WTC11 (cell line): ENCODE results near the gene RCHY1. TPM values are rescaled to one million over a fixed set of nuclear protein-coding genes. Genes with fewer than 3 reads are reported as not detected.

Source experiments
- ATAC-seq: fragments of 200-7000 bp; cut with Tn5 transposase; 2 replicates; pipeline ENCODE4 v1.10.0; 2021; ENCODE audit warnings: mild to moderate bottlenecking, moderate library complexity
- CTCF ChIA-PET: fragments of 300-600 bp; sonication (Branson Sonifier 250); formaldehyde crosslinking; loops from one replicate; lab custom pipeline; 2021; ENCODE audit warnings: antibody characterized with exemption; lab: Charles Lee
- POLR2A ChIA-PET: fragments of 350-600 bp; sonication (Branson Sonifier 250); formaldehyde crosslinking; loops from one replicate; lab custom pipeline; 2021; ENCODE audit warnings: antibody characterized with exemption; lab: Charles Lee
- DNase-seq: peaks from one replicate; pipeline ENCODE4 v3.0.0; 2021; ENCODE audit warnings: low spot score
- H3K27ac Mint-ChIP-seq: 2 replicates; pipeline ENCODE4 v1.8.0; 2021; ENCODE audit warnings: mixed read lengths
- H3K27me3 Mint-ChIP-seq: 2 replicates; pipeline ENCODE4 v1.8.0; 2021; ENCODE audit warnings: low read depth, mild to moderate bottlenecking, moderate library complexity, mixed read lengths
- H3K36me3 Mint-ChIP-seq: 2 replicates; pipeline ENCODE4 v1.8.0; 2021; ENCODE audit warnings: mixed read lengths
- H3K4me1 Mint-ChIP-seq: 2 replicates; pipeline ENCODE4 v1.8.0; 2022; ENCODE audit warnings: mixed read lengths
- H3K4me3 Mint-ChIP-seq: 2 replicates; pipeline ENCODE4 v1.8.0; 2021; ENCODE audit warnings: mild to moderate bottlenecking, moderate library complexity, mixed read lengths
- H3K9me3 Mint-ChIP-seq: 2 replicates; pipeline ENCODE4 v1.8.0; 2021; ENCODE audit warnings: mixed read lengths
- FOXP1 ChIP-seq: sonication (generic); formaldehyde crosslinking; IDR thresholded peaks from 2 replicates; pipeline ENCODE4 v1.8.0; 2022; ENCODE audit warnings: missing genetic modification reagents, mild to moderate bottlenecking, moderate library complexity, borderline replicate concordance
- RELA ChIP-seq: sonication (generic); formaldehyde crosslinking; IDR thresholded peaks from 2 replicates; pipeline ENCODE4 v1.8.1; 2022; ENCODE audit warnings: missing genetic modification reagents, mild to moderate bottlenecking, borderline replicate concordance
- SP1 ChIP-seq: sonication (generic); formaldehyde crosslinking; conservative IDR thresholded peaks from 2 replicates; pipeline ENCODE4 v1.8.1; 2022; ENCODE audit warnings: missing genetic modification reagents
- TEAD1 ChIP-seq: sonication (generic); formaldehyde crosslinking; IDR thresholded peaks from 2 replicates; pipeline ENCODE4 v1.8.0; 2022; ENCODE audit warnings: mild to moderate bottlenecking, missing genetic modification reagents
- ZNF232 ChIP-seq: sonication (generic); formaldehyde crosslinking; IDR thresholded peaks from 2 replicates; pipeline ENCODE4 v1.8.0; 2022; ENCODE audit warnings: mild to moderate bottlenecking, missing genetic modification reagents
- total RNA-seq: library from RNA; stranded (reverse); gene quantifications from 3 replicates; pipeline ENCODE4 v1.2.3, GENCODE V29; 2021
- TF ChIP-seq, protein P1 (sequence below): fragments of 250-450 bp; sonication (Bioruptor Pico); IDR thresholded peaks from 2 replicates; pipeline ENCODE4 v1.9.0; 2021; ENCODE audit warnings: moderate library complexity, mild to moderate bottlenecking, inconsistent platforms, borderline replicate concordance
- TF ChIP-seq, protein P2 (sequence below): fragments of 200-600 bp; IDR thresholded peaks from 2 replicates; pipeline ENCODE4 v1.8.0; 2022; ENCODE audit warnings: antibody characterized with exemption
- TF ChIP-seq, protein P3 (sequence below): sonication (generic); formaldehyde crosslinking; IDR thresholded peaks from 2 replicates; pipeline ENCODE4 v1.8.1; 2023; ENCODE audit warnings: mild to moderate bottlenecking, missing genetic modification reagents
- TF ChIP-seq, protein P4 (sequence below): sonication (generic); formaldehyde crosslinking; IDR thresholded peaks from 2 replicates; pipeline ENCODE4 v1.8.1; 2023; ENCODE audit warnings: mild to moderate bottlenecking, moderate library complexity, missing genetic modification reagents
- TF ChIP-seq, protein P5 (sequence below): sonication (generic); formaldehyde crosslinking; IDR thresholded peaks from 2 replicates; pipeline ENCODE4 v1.8.0; 2022; ENCODE audit warnings: mild to moderate bottlenecking, missing genetic modification reagents
- TF ChIP-seq, protein P6 (sequence below): fragments of 250-450 bp; sonication (Bioruptor Pico); IDR thresholded peaks from 2 replicates; pipeline ENCODE4 v1.9.0; 2021; ENCODE audit warnings: mild to moderate bottlenecking, borderline replicate concordance
- TF ChIP-seq, protein P7 (sequence below): sonication (generic); formaldehyde crosslinking; conservative IDR thresholded peaks from 2 replicates; pipeline ENCODE4 v1.8.1; 2022; ENCODE audit warnings: mild to moderate bottlenecking, missing genetic modification reagents
- TF ChIP-seq, protein P8 (sequence below): sonication (generic); formaldehyde crosslinking; IDR thresholded peaks from 2 replicates; pipeline ENCODE4 v1.8.1; 2022; ENCODE audit warnings: low read depth, missing genetic modification reagents, borderline replicate concordance

Gene RCHY1
- total RNA-seq, 1 experiment from 2014 or later: 37.8 TPM

DNA sequence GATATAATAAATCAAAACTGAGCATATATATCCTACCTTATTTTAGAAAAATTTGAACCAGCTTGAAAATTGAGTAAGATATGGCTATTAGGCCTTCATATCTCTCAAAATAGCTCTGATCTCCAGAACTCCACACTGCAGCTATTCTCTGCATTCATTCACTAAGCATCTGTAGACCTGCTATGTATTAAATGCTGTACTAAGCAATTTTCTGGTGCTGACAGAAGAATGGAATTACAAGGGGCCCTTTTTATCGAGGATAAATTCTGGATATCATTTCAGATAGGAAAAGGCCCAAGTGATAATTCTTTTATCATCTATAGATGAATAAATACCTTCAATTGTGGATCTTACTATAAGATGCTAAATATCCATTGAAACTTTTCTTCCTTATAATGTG, 1.9 kb upstream of the RCHY1 start (continued):
- TF ChIP-seq, protein P1, sequence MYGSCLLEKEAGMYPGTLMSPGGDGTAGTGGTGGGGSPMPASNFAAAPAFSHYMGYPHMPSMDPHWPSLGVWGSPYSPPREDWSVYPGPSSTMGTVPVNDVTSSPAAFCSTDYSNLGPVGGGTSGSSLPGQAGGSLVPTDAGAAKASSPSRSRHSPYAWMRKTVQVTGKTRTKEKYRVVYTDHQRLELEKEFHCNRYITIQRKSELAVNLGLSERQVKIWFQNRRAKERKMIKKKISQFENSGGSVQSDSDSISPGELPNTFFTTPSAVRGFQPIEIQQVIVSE (CRISPR knock-in tag): no peak
- TF ChIP-seq, protein P2, sequence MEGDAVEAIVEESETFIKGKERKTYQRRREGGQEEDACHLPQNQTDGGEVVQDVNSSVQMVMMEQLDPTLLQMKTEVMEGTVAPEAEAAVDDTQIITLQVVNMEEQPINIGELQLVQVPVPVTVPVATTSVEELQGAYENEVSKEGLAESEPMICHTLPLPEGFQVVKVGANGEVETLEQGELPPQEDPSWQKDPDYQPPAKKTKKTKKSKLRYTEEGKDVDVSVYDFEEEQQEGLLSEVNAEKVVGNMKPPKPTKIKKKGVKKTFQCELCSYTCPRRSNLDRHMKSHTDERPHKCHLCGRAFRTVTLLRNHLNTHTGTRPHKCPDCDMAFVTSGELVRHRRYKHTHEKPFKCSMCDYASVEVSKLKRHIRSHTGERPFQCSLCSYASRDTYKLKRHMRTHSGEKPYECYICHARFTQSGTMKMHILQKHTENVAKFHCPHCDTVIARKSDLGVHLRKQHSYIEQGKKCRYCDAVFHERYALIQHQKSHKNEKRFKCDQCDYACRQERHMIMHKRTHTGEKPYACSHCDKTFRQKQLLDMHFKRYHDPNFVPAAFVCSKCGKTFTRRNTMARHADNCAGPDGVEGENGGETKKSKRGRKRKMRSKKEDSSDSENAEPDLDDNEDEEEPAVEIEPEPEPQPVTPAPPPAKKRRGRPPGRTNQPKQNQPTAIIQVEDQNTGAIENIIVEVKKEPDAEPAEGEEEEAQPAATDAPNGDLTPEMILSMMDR: no peak
- TF ChIP-seq TEAD1: no peak
- TF ChIP-seq, all 79 proteins: peak for 0

DNA sequence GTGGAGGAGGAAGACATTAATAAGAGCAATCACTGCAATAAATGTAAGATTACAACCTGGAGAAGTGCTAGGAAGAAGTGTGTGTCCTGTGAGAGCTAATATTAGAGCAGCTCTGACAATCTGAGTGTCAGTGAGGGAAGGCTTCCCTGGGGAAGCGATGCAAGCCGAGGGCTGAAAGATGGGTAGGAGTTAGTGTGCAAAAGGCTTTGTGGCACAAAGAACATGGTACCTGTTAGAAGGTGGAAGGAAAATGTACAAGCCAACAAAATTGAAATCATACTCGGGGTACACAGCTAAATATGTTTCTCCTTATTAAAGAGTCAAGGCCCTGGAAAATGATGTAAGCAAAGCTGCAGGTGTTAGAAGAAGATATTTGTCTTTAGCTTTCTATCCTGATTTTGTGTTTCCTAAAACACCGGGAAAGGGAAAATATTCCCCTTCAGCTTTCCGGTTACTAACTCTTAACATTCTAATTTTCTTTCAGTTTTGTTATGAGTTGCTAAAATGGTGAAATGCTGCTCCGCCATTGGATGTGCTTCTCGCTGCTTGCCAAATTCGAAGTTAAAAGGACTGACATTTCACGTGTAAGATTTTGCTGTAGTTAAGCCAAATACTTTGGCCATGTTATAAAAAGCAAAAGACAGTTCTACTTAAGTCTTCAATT, 878 bp upstream of the RCHY1 start:
- peaks cover 35% of the 10 kb centered on the region for H3K36me3 Mint-ChIP-seq
- H3K9me3 Mint-ChIP-seq: peaks cover 6% of the 10 kb centered on the region
- POLR2A ChIA-PET: interaction anchor here (0.6 to 1.1 kb wide), 3 partner anchors 16 to 44 kb away, joined by 3 read pairs; no protein-coding TSS in a partner anchor
- CTCF ChIA-PET: interaction anchor here (0.9 to 1.7 kb wide), 3 partner anchors 41 to 83 kb away, joined by 3 to 4 read pairs (median 4); partner anchors contain the start of gene ODAPH
- H3K27me3 Mint-ChIP-seq: no peaks in the 10 kb centered on the region
- DNase-seq: no peak
- no peak for ATAC-seq
- peaks cover 17% of the 10 kb centered on the region for H3K4me1 Mint-ChIP-seq
- no peak overlapping the region for H3K4me3 Mint-ChIP-seq
- TF ChIP-seq, protein P3, sequence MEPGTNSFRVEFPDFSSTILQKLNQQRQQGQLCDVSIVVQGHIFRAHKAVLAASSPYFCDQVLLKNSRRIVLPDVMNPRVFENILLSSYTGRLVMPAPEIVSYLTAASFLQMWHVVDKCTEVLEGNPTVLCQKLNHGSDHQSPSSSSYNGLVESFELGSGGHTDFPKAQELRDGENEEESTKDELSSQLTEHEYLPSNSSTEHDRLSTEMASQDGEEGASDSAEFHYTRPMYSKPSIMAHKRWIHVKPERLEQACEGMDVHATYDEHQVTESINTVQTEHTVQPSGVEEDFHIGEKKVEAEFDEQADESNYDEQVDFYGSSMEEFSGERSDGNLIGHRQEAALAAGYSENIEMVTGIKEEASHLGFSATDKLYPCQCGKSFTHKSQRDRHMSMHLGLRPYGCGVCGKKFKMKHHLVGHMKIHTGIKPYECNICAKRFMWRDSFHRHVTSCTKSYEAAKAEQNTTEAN: no peak
- TF ChIP-seq FOXP1 (CRISPR knock-in tag): no peak
- TF ChIP-seq, protein P4, sequence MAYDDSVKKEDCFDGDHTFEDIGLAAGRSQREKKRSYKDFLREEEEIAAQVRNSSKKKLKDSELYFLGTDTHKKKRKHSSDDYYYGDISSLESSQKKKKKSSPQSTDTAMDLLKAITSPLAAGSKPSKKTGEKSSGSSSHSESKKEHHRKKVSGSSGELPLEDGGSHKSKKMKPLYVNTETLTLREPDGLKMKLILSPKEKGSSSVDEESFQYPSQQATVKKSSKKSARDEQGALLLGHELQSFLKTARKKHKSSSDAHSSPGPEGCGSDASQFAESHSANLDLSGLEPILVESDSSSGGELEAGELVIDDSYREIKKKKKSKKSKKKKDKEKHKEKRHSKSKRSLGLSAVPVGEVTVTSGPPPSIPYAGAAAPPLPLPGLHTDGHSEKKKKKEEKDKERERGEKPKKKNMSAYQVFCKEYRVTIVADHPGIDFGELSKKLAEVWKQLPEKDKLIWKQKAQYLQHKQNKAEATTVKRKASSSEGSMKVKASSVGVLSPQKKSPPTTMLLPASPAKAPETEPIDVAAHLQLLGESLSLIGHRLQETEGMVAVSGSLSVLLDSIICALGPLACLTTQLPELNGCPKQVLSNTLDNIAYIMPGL: no peak
- TF ChIP-seq, protein P5, sequence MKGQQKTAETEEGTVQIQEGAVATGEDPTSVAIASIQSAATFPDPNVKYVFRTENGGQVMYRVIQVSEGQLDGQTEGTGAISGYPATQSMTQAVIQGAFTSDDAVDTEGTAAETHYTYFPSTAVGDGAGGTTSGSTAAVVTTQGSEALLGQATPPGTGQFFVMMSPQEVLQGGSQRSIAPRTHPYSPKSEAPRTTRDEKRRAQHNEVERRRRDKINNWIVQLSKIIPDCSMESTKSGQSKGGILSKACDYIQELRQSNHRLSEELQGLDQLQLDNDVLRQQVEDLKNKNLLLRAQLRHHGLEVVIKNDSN (CRISPR knock-in tag): no peak
- TF ChIP-seq RELA: no peak
- TF ChIP-seq, protein P6, sequence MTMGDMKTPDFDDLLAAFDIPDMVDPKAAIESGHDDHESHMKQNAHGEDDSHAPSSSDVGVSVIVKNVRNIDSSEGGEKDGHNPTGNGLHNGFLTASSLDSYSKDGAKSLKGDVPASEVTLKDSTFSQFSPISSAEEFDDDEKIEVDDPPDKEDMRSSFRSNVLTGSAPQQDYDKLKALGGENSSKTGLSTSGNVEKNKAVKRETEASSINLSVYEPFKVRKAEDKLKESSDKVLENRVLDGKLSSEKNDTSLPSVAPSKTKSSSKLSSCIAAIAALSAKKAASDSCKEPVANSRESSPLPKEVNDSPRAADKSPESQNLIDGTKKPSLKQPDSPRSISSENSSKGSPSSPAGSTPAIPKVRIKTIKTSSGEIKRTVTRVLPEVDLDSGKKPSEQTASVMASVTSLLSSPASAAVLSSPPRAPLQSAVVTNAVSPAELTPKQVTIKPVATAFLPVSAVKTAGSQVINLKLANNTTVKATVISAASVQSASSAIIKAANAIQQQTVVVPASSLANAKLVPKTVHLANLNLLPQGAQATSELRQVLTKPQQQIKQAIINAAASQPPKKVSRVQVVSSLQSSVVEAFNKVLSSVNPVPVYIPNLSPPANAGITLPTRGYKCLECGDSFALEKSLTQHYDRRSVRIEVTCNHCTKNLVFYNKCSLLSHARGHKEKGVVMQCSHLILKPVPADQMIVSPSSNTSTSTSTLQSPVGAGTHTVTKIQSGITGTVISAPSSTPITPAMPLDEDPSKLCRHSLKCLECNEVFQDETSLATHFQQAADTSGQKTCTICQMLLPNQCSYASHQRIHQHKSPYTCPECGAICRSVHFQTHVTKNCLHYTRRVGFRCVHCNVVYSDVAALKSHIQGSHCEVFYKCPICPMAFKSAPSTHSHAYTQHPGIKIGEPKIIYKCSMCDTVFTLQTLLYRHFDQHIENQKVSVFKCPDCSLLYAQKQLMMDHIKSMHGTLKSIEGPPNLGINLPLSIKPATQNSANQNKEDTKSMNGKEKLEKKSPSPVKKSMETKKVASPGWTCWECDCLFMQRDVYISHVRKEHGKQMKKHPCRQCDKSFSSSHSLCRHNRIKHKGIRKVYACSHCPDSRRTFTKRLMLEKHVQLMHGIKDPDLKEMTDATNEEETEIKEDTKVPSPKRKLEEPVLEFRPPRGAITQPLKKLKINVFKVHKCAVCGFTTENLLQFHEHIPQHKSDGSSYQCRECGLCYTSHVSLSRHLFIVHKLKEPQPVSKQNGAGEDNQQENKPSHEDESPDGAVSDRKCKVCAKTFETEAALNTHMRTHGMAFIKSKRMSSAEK (CRISPR knock-in tag): no peak
- TF ChIP-seq, protein P7, sequence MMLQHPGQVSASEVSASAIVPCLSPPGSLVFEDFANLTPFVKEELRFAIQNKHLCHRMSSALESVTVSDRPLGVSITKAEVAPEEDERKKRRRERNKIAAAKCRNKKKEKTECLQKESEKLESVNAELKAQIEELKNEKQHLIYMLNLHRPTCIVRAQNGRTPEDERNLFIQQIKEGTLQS (CRISPR knock-in tag): no peak
- TF ChIP-seq SP1 (CRISPR knock-in tag): no peak
- TF ChIP-seq, protein P2: no peak
- TF ChIP-seq, protein P8, sequence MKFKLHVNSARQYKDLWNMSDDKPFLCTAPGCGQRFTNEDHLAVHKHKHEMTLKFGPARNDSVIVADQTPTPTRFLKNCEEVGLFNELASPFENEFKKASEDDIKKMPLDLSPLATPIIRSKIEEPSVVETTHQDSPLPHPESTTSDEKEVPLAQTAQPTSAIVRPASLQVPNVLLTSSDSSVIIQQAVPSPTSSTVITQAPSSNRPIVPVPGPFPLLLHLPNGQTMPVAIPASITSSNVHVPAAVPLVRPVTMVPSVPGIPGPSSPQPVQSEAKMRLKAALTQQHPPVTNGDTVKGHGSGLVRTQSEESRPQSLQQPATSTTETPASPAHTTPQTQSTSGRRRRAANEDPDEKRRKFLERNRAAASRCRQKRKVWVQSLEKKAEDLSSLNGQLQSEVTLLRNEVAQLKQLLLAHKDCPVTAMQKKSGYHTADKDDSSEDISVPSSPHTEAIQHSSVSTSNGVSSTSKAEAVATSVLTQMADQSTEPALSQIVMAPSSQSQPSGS (CRISPR knock-in tag): no peak
- TF ChIP-seq ZNF232 (CRISPR knock-in tag): no peak
- peak overlapping the region; percentile 71 for H3K27ac Mint-ChIP-seq
